Measurements from ENCODE around the gene TBC1D3I.
"Not testable (repeated sequence)": the region's sequence is repeated elsewhere in the genome, so short reads cannot be mapped to it uniquely, and the experiment has no call there.

GRCh38 chr17:36206486-36206821 lies 57.9 kb downstream of the TBC1D3I start:
- TF ChIP-seq POLR2A (IDR thresholded peaks at IDR 0.05; ENCODE audit: low read depth, low read length); FOS (IDR thresholded peaks at IDR 0.05; ENCODE audit: low read depth, low read length); BHLHE40 (IDR thresholded peaks at IDR 0.05; ENCODE audit: low read depth, low read length); MAFK (IDR thresholded peaks at IDR 0.05; ENCODE audit: low read depth, low read length); NFE2L2 (IDR thresholded peaks at IDR 0.05; ENCODE audit: low read depth, low read length); SMC3 (IDR thresholded peaks at IDR 0.05; ENCODE audit: low read depth, low read length); CEBPB (IDR thresholded peaks at IDR 0.05; ENCODE audit: low read depth, low read length); MXI1 (IDR thresholded peaks at IDR 0.05; ENCODE audit: borderline replicate concordance, low read depth, low read length); RFX5 (IDR thresholded peaks at IDR 0.05; ENCODE audit: low read depth, low read length); ELK1 (IDR thresholded peaks at IDR 0.05; ENCODE audit: borderline replicate concordance, low read depth, low read length); RCOR1 (IDR thresholded peaks at IDR 0.05; ENCODE audit: insufficient replicate concordance, low read length); CHD1 (IDR thresholded peaks at IDR 0.05; ENCODE audit: low read depth, low read length): not testable (repeated sequence)
- TF ChIP-seq, protein P1, sequence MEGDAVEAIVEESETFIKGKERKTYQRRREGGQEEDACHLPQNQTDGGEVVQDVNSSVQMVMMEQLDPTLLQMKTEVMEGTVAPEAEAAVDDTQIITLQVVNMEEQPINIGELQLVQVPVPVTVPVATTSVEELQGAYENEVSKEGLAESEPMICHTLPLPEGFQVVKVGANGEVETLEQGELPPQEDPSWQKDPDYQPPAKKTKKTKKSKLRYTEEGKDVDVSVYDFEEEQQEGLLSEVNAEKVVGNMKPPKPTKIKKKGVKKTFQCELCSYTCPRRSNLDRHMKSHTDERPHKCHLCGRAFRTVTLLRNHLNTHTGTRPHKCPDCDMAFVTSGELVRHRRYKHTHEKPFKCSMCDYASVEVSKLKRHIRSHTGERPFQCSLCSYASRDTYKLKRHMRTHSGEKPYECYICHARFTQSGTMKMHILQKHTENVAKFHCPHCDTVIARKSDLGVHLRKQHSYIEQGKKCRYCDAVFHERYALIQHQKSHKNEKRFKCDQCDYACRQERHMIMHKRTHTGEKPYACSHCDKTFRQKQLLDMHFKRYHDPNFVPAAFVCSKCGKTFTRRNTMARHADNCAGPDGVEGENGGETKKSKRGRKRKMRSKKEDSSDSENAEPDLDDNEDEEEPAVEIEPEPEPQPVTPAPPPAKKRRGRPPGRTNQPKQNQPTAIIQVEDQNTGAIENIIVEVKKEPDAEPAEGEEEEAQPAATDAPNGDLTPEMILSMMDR (conservative IDR thresholded peaks at IDR 0.05; ENCODE audit: low read depth, low read length): not testable (repeated sequence)
- TF ChIP-seq, protein P2, sequence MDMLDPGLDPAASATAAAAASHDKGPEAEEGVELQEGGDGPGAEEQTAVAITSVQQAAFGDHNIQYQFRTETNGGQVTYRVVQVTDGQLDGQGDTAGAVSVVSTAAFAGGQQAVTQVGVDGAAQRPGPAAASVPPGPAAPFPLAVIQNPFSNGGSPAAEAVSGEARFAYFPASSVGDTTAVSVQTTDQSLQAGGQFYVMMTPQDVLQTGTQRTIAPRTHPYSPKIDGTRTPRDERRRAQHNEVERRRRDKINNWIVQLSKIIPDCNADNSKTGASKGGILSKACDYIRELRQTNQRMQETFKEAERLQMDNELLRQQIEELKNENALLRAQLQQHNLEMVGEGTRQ (IDR thresholded peaks at IDR 0.05; ENCODE audit: low read depth, low read length): not testable (repeated sequence)
